Fibroblast of skin of right quadriceps (primary cell): ENCODE measurements around the gene SMIM7.
"Not testable (repeated sequence)": the region's sequence is repeated elsewhere in the genome, so short reads cannot be mapped to it uniquely, and the experiment has no call there.

Experiments
- DNase-seq: peaks from one replicate; pipeline ENCODE4 v3.0.0-alpha.2; 2013

SMIM7 gene

GRCh38 chr19:16654140-16654539, 5.8 kb downstream of the SMIM7 start:
- DNase-seq, result no peak

- no peak for DNase-seq
These were observed 7.1 kb downstream of the SMIM7 start for GRCh38 chr19:16652854-16653253.

GRCh38 chr19:16651421-16652188, 8.3 kb downstream of the SMIM7 start:
- not testable (repeated sequence) for DNase-seq

- DNase-seq, result no peak
These were observed 9.1 kb downstream of the SMIM7 start for GRCh38 chr19:16650821-16651220.

- DNase-seq, result no peak
These were observed 10.2 kb downstream of the SMIM7 start for GRCh38 chr19:16649734-16650133.

GRCh38 chr19:16645140-16645539, 14.8 kb downstream of the SMIM7 start:
- no peak for DNase-seq

GRCh38 chr19:16641695-16642094, 18.2 kb downstream of the SMIM7 start:
- no peak for DNase-seq

GRCh38 chr19:16640951-16641350, 19.0 kb downstream of the SMIM7 start:
- DNase-seq, result no peak

GRCh38 chr19:16638666-16639065, 21.3 kb downstream of the SMIM7 start:
- DNase-seq, result no peak

DNA sequence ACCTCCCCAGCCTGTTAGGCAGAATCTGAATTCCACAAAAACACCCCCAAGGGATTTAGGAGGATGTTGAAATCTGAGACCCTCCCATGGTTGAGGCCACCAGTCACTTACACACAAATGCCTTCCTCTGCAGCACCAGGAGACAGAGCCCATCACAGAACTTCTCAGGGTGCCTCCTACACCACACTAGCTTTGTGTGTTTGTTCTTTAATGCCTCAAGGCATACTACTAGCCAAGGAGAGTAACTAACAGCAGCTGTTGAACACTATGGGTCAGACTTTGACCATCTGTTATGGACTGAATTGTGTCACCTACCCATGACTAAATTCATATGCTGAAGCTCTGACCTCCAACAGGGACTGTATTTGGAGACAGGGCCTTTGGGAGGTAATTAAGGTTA, 22.4 kb downstream of the SMIM7 start:
- DNase-seq, result no peak

- DNase-seq, result no peak
These were observed 28.5 kb downstream of the SMIM7 start for GRCh38 chr19:16631465-16631864.

- peak; percentile 64 for DNase-seq
These were observed 30.8 kb downstream of the SMIM7 start for GRCh38 chr19:16628984-16629691.

GRCh38 chr19:16628183-16628983, 31.6 kb downstream of the SMIM7 start, which contains the start of gene MED26:
TSS of gene MED26 (minus strand) at chr19:16628204. CDS start at chr19:16627943, 261 bp downstream.
- DNase-seq, result peak; percentile 94

DNA sequence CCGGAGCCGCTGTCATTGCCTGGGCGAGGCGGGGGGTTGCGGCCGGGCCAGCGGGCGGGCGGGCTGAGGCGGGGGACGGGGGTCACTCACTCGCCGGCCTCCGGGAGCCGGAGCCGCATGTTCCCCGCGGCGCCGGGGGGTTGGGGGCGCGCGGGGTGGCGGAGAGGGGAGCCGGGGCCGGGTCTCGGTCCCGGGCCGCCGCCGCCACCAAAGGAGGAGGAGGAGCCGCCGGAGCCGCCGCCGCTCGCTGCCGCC, 32.1 kb downstream of the SMIM7 start:
- DNase-seq, result no peak

GRCh38 chr19:16627193-16627927, 32.6 kb downstream of the SMIM7 start:
- no peak for DNase-seq

- DNase-seq, result no peak
These were observed 33.1 kb downstream of the SMIM7 start for GRCh38 chr19:16626796-16627192.

DNA sequence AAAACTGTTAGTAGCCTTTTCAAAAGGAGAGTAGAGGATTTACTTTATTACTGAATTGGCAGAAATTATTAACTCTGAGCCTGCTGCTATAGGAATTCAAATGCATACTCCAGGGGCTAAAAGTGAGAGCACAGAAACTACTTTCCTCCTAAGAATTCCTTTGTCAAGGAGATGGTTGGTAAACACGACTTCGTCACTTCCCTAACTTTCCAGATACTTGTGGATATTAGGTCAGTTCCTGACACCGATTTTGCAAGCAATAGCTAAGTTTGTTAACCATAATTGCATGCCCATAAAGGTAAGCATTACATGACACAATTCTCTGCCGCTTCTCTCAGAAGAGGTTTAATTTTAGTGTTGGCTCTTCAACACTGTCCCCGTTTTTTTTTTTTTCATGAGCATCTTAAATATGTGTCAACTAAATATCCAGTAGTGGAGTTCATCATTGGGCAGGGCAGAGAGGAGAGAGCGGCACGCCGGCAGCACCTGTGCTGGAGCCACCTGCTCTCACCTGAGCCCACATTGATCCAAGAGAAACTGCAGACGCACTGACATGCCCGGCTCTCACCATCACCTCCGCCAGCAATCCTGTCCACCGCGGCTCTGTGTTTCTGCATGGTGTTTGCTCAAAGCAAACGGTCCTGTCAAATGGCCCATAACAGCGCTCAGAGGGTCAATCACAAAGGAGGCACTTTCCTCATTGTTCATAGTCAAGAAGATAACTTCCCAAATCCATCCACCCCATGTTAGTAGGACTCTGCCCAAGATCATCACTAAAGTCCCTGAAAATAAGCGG, 34.6 kb downstream of the SMIM7 start:
- DNase-seq, result no peak

DNA sequence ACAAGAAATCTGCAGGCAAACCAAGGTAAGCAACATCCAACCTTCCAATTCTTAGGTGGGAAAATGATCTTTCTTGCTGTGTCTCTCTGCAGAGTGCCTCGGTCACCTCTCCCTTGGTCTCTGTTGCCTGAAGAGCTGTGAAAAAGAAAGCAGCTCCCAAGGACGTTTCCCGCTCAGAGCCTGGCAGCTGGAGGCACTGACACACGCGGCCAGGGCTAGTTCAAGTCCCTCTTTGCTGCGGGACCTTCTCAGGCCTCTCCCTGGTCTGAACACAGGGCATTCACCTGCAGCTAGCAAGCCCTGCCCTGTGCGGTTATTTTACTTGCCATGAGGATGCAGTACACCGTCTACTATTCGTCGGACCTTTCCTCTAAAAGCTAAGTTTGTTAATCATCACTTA, 35.7 kb downstream of the SMIM7 start:
- DNase-seq, result no peak

DNA sequence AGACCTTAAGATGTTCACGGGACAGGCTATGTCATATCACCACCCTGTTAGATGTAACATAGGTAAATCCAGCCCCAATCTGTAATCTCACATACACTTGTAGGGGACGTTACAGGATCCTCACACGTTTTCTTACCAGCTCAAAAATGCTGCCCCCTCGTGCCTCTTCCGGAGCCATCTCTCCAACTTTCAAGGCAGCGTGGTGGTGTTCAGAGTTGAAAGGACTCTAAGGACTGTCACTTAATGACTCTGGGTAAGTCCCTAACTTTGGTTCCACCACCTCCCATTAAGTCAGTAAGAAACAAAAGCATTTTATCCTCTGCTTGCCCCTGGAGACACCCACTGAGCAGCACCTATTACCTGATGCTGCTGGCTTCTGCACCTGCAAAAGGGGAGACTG, 36.4 kb downstream of the SMIM7 start:
- no peak for DNase-seq

GRCh38 chr19:16623066-16623465, 36.9 kb downstream of the SMIM7 start:
- DNase-seq, result no peak

GRCh38 chr19:16621165-16621800, 38.7 kb downstream of the SMIM7 start:
- no peak for DNase-seq

GRCh38 chr19:16620584-16620983, 39.4 kb downstream of the SMIM7 start:
- DNase-seq, result no peak
